A375 (cell line): ENCODE measurements around the gene HNRNPUL2. TPM values are rescaled to one million over a fixed set of nuclear protein-coding genes. Genes with fewer than 3 reads are reported as not detected.

ENCODE experiments used
- small RNA-seq: library from RNA; depleted of rRNA; stranded (forward); fragments of <200 nt; gene quantifications from one replicate; pipeline ENCODE3, GENCODE V24; 2014
- total RNA-seq: library from RNA; depleted of rRNA; stranded (reverse); fragments of >200 nt; shearing (Covaris generic); gene quantifications from 2 replicates; pipeline ENCODE4 v1.2.3, GENCODE V29; 2014; rRNA removed

Gene HNRNPUL2
- total RNA-seq, result 13.6 and 14.1 TPM in 2 replicates

GRCh38 chr11:62727165-62727871, at the start of gene HNRNPUL2:
TSS of gene HNRNPUL2 (minus strand) at chr11:62727457. CDS start at chr11:62727156, 301 bp downstream.

GRCh38 chr11:62771144-62772021, 44.1 kb upstream of the HNRNPUL2 start, which contains the start of gene TAF6L:
TSS of gene TAF6L (plus strand) at chr11:62771396. CDS start at chr11:62775784, 4,388 bp downstream.

GRCh38 chr11:62753736-62754603, 26.7 kb upstream of the HNRNPUL2 start, which contains the start of gene ZBTB3:
TSS of gene ZBTB3 (minus strand) at chr11:62754160. CDS start at chr11:62753664, 496 bp downstream.

DNA sequence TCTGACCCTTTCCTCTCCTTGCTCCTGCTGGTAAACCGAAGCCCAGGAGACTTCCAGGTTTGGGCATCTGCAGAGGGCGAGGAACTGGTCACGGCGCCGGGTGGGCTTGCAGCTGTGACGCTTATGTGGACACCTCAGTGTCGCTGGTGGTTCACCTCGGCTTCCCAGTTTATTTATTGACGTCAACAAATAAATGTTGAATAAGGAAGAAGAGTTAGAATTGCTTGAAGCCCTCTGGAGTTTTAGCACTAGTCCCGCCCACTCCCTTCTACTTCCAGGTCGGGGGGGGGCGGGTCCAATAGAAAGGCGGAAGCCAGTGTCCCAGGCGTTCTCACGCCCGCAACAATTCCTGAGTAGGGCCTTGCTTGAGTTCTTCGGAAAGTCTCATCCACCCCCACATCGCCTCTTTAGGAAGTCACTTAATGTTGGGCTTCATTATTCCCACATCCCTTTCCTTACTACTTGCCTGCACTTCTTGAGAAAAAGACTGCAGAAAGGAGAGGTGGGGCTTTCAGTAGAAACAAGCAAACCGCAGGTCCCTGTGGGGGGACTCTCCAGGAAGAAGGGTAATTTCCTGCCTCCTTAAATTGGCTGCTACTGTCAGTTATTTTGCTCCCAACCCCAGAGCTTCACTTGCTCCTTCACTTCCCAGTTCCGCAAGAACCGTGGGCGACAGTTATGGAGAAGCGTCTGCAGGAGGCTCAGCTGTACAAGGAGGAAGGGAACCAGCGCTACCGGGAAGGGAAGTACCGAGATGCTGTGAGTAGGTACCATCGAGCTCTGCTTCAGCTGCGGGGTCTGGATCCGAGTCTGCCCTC, 1.1 kb upstream of the HNRNPUL2 start, which contains the start of gene TTC9C:
Gene TTC9C (plus strand): TSS at position 316 of the 818 bp plus-strand sequence. CDS start 363 bp downstream, at position 679.

DNA sequence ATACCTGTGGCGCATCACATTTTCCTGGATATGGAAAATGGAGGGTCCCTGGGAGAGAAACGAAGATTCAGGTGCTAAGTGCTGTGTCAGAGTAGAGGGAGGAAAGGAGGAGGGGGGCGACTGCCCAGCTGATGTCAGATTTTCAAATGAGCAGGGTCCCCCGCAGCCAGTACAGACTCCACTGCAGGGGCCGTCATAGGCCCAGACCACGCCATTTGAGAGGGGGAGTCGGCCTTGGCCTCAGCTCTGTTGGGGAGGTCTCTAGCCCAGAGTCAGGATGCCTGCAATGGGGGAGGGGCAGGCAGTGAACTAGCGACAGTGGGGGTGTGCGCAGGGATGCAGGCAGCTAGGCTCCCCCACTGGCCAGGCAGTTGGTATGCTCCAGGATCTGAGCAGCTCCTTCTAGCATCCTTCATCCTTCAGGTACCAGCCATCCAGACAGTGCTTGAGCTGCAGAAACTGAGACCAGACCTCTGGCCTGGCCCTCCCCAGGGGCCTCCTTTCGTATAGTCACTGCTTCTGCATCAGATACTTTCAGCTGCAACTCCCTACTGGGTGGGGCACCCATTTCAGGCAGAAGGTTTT, 19.9 kb downstream of the HNRNPUL2 start, which contains the start of the genes BSCL2 and GNG3:
Gene BSCL2 (minus strand): TSS at position 148 of the 585 bp plus-strand sequence. CDS start 229 bp downstream, outside the sequence.
Gene GNG3 (plus strand): TSS at position 400 of the 585 bp plus-strand sequence. CDS start 620 bp downstream, outside the sequence.

DNA sequence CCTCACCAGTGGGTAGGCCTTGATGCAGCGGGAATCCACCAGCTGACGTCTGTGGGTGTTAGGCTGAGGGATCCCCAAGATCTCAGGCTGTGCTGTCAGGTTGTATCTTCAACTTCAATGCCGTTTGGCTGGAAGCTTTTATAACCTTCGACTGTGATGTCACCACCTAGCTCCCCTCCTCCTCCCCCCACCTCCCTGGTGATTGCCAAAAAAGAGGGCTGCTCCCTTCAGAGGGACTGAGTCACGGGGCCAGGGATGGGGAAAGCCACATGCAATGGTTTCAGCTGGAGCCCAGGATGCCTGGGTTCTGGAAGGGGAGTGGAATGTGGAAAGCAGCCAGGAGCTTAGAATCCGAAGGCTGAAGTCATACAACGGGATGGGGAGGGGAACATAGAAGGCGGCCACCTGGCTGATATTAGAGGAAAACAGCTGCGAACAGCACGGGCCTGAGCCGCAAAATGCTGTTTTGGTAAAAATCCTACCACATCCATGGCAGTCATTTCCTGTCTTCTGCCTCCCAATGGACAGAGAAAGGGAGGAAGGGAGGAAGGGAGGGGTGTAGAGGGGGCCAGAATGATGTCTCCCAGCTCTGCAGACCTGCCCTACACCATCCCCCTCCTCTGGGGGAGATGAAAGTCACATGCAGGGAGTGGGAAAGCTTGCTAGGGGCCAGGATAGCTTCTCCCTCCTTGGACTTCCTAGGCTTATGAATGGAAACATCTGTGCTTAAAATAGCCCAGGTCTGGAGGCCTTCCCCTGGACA, 37.7 kb downstream of the HNRNPUL2 start, which contains the start of gene LRRN4CL:
Gene LRRN4CL (minus strand): TSS at position 110 of the 763 bp plus-strand sequence. CDS start 1,022 bp downstream, outside the sequence.

GRCh38 chr11:62678770-62679696, 48.2 kb downstream of the HNRNPUL2 start, which contains the start of gene UBXN1:
TSS of gene UBXN1 (minus strand) at chr11:62679073. CDS start at chr11:62678923, 150 bp downstream.

GRCh38 chr11:62671608-62672389, 55.5 kb downstream of the HNRNPUL2 start, which contains the start of the genes LBHD1 and UQCC3:
TSS of gene LBHD1 (minus strand) at chr11:62672267. CDS start at chr11:62670031, 2,236 bp downstream.
TSS of gene UQCC3 (plus strand) at chr11:62671673. CDS start at chr11:62671746, 73 bp downstream.

DNA sequence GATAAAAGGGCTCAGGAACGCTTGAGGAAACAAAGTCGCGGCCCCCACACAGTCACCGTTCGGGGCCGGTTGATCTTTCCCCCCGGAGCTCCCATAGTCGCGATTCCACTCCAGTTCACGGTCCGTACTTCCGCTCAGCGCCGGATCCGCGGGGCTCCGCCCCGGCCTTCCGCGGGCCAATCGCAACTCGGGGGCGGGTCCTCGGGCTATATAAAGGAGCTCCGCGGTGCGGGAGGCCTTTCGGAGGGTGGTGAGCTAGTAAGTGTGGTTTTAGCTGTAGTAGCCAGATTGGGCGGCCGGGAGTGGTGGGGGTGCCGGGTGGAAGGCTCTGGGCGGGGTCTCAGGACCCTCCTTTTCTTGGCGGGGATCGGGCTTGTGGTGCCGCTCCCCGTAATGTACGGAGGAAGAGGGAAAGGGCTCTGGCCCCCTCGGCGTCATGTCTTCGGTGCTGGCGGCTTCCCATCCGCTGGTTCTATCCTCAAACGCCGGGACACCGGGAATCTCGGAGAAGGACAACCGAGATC, 62.1 kb downstream of the HNRNPUL2 start, which contains the start of the genes C11orf98 and CSKMT:
Gene C11orf98 (minus strand): TSS at position 136 of the 524 bp plus-strand sequence. CDS start 41 bp downstream, at position 95.
Gene CSKMT (plus strand): TSS at position 238 of the 524 bp plus-strand sequence. CDS start 568 bp downstream, outside the sequence.

Small RNAs within 50 kb of the gene (small RNA-seq; reads per million reads assigned to genes)
- gene SNORA57, result not detected

Other genes with a start within 250 kb of the HNRNPUL2 start
- 205 and 216 TPM in 2 replicates for gene AHNAK, start 180.7 kb downstream of the HNRNPUL2 start, total RNA-seq
- 2,191 and 2,371 TPM in 2 replicates for gene EEF1G, start 153.6 kb downstream of the HNRNPUL2 start, total RNA-seq
- 18.9 and 28.1 TPM in 2 replicates for gene TUT1, start 135.9 kb downstream of the HNRNPUL2 start, total RNA-seq
- 153 and 165 TPM in 2 replicates for gene MTA2, start 125.6 kb downstream of the HNRNPUL2 start, total RNA-seq
- gene EML3, start 114.7 kb downstream of the HNRNPUL2 start, total RNA-seq, result 41.0 and 43.7 TPM in 2 replicates
- gene ROM1, start 114.2 kb downstream of the HNRNPUL2 start, total RNA-seq, result 8.4 and 13.0 TPM in 2 replicates
- gene B3GAT3, start 105.5 kb downstream of the HNRNPUL2 start, total RNA-seq, result 84.1 and 103 TPM in 2 replicates
- 234 and 237 TPM in 2 replicates for gene GANAB, start 80.8 kb downstream of the HNRNPUL2 start, total RNA-seq
- 21.1 and 24.6 TPM in 2 replicates for gene INTS5, start 74.2 kb downstream of the HNRNPUL2 start, total RNA-seq
- 258 and 334 TPM in 2 replicates for gene C11orf98, start 62.2 kb downstream of the HNRNPUL2 start, total RNA-seq
- gene CSKMT, start 62.1 kb downstream of the HNRNPUL2 start, total RNA-seq, result 19.2 and 33.6 TPM in 2 replicates
- 27.7 and 35.5 TPM in 2 replicates for gene UQCC3, start 55.8 kb downstream of the HNRNPUL2 start, total RNA-seq
- gene LBHD1, start 55.2 kb downstream of the HNRNPUL2 start, total RNA-seq, result 9.0 and 13.3 TPM in 2 replicates
- gene UBXN1, start 48.4 kb downstream of the HNRNPUL2 start, total RNA-seq, result 306 and 324 TPM in 2 replicates
- 0.21 and 0.23 TPM in 2 replicates for gene LRRN4CL, start 37.9 kb downstream of the HNRNPUL2 start, total RNA-seq
- 87.7 and 115 TPM in 2 replicates for gene BSCL2, start 20.0 kb downstream of the HNRNPUL2 start, total RNA-seq
- gene GNG3, start 19.8 kb downstream of the HNRNPUL2 start, total RNA-seq, result not detected in 2 replicates
- 37.5 and 48.1 TPM in 2 replicates for gene TTC9C, start 1.0 kb upstream of the HNRNPUL2 start, total RNA-seq
- 5.0 and 6.7 TPM in 2 replicates for gene ZBTB3, start 26.7 kb upstream of the HNRNPUL2 start, total RNA-seq
- gene POLR2G, start 34.1 kb upstream of the HNRNPUL2 start, total RNA-seq, result 143 and 148 TPM in 2 replicates
- 33.0 and 39.5 TPM in 2 replicates for gene TAF6L, start 43.9 kb upstream of the HNRNPUL2 start, total RNA-seq
- 61.4 and 91.5 TPM in 2 replicates for gene TMEM179B, start 59.9 kb upstream of the HNRNPUL2 start, total RNA-seq
- 47.6 and 57.5 TPM in 2 replicates for gene TMEM223, start 64.5 kb upstream of the HNRNPUL2 start, total RNA-seq
- gene NXF1, start 78.0 kb upstream of the HNRNPUL2 start, total RNA-seq, result 35.6 and 42.9 TPM in 2 replicates
- gene STX5, start 104.6 kb upstream of the HNRNPUL2 start, total RNA-seq, result 33.8 and 38.8 TPM in 2 replicates
- 1.5 TPM in 1 of 2 replicates, not detected in the other for gene TEX54, start 105.4 kb upstream of the HNRNPUL2 start, total RNA-seq
- 204 and 215 TPM in 2 replicates for gene WDR74, start 112.1 kb upstream of the HNRNPUL2 start, total RNA-seq
- gene SLC3A2, start 153.4 kb upstream of the HNRNPUL2 start, total RNA-seq, result 739 and 838 TPM in 2 replicates
- 0.30 and 0.56 TPM in 2 replicates for gene CHRM1, start 193.9 kb upstream of the HNRNPUL2 start, total RNA-seq